H9 (cell line): ENCODE data around the gene BHLHE40. TPM values are rescaled to one million over a fixed set of nuclear protein-coding genes. Genes with fewer than 3 reads are reported as not detected.

Experiments used
- DNase-seq: peaks from one replicate; pipeline ENCODE4 v3.0.0-alpha.2; 2017
- H2AFZ ChIP-seq: one replicate; pipeline ENCODE4 v1.6.1; 2013; ENCODE audit warnings: mild to moderate bottlenecking, low read length, control low read depth, moderate library complexity
- H2AK5ac ChIP-seq: 2 replicates; pipeline ENCODE4 v1.6.1; 2013; ENCODE audit warnings: low read length, control low read depth, mixed read lengths; ENCODE audit not compliant: insufficient read length
- H2BK120ac ChIP-seq: one replicate; pipeline ENCODE4 v1.6.1; 2013; ENCODE audit warnings: low read depth, mild to moderate bottlenecking, low read length, control low read depth, inconsistent platforms; ENCODE audit not compliant: poor library complexity, severe bottlenecking
- H2BK12ac ChIP-seq: 2 replicates; pipeline ENCODE4 v1.6.1; 2013; ENCODE audit warnings: low read length, control low read depth, mixed read lengths, low read depth; ENCODE audit not compliant: insufficient read length
- H2BK15ac ChIP-seq: 2 replicates; pipeline ENCODE4 v1.6.1; 2013; ENCODE audit warnings: low read depth, low read length, control low read depth
- H2BK20ac ChIP-seq: one replicate; pipeline ENCODE4 v1.6.1; 2013; ENCODE audit warnings: low read depth, mild to moderate bottlenecking, low read length, control low read depth, inconsistent platforms; ENCODE audit not compliant: poor library complexity, severe bottlenecking
- H2BK5ac ChIP-seq: 2 replicates; pipeline ENCODE4 v1.6.1; 2013; ENCODE audit warnings: low read length, control low read depth, mixed read lengths; ENCODE audit not compliant: insufficient read length
- H3K14ac ChIP-seq: 2 replicates; pipeline ENCODE4 v1.6.1; 2013; ENCODE audit warnings: low read length, control low read depth; ENCODE audit not compliant: insufficient read depth
- H3K18ac ChIP-seq: 2 replicates; pipeline ENCODE4 v1.6.1; 2013; ENCODE audit warnings: low read depth, mild to moderate bottlenecking, mixed read lengths, low read length, control low read depth; ENCODE audit not compliant: insufficient read length
- H3K23ac ChIP-seq: 2 replicates; pipeline ENCODE4 v1.6.1; 2013; ENCODE audit warnings: low read length, control low read depth, mixed read lengths, low read depth; ENCODE audit not compliant: insufficient read length
- H3K23me2 ChIP-seq: 2 replicates; pipeline ENCODE4 v1.6.1; 2013; ENCODE audit warnings: low read depth, mild to moderate bottlenecking, mixed read lengths, low read length, control low read depth; ENCODE audit not compliant: insufficient read length, poor library complexity, severe bottlenecking
- H3K27ac ChIP-seq: 2 replicates; pipeline ENCODE4 v1.5.1; 2013; ENCODE audit warnings: low read length, control low read depth, mixed read lengths, low read depth; ENCODE audit not compliant: insufficient read length
- H3K27me3 ChIP-seq: 2 replicates; pipeline ENCODE4 v1.6.1; 2013; ENCODE audit warnings: low read length, control low read depth, inconsistent platforms; ENCODE audit not compliant: insufficient read depth
- H3K4ac ChIP-seq: 2 replicates; pipeline ENCODE4 v1.6.1; 2013; ENCODE audit warnings: low read depth, mild to moderate bottlenecking, control low read depth, inconsistent platforms, low read length, moderate library complexity
- H3K4me1 ChIP-seq: 2 replicates; pipeline ENCODE4 v1.6.1; 2013; ENCODE audit warnings: low read length, control low read depth, inconsistent platforms; ENCODE audit not compliant: insufficient read depth
- H3K4me2 ChIP-seq: 2 replicates; pipeline ENCODE4 v1.6.1; 2013; ENCODE audit warnings: low read length, control low read depth, mixed read lengths; ENCODE audit not compliant: insufficient read length, insufficient read depth
- H3K56ac ChIP-seq: 2 replicates; pipeline ENCODE4 v1.6.1; 2013; ENCODE audit warnings: low read depth, mild to moderate bottlenecking, mixed read lengths, low read length, control low read depth; ENCODE audit not compliant: insufficient read length
- H3K79me1 ChIP-seq: 2 replicates; pipeline ENCODE4 v1.6.1; 2013; ENCODE audit warnings: low read depth, mild to moderate bottlenecking, moderate library complexity, low read length, control low read depth, inconsistent platforms; ENCODE audit not compliant: insufficient read depth, poor library complexity, severe bottlenecking
- H3K79me2 ChIP-seq: 2 replicates; pipeline ENCODE4 v1.6.1; 2013; ENCODE audit warnings: low read length, control low read depth, inconsistent platforms; ENCODE audit not compliant: insufficient read depth
- H3K9ac ChIP-seq: 2 replicates; pipeline ENCODE4 v1.6.1; 2013; ENCODE audit warnings: low read length, control low read depth, mixed read lengths; ENCODE audit not compliant: insufficient read length; ENCODE audit errors: extremely low read depth
- H3K9me3 ChIP-seq: one replicate; pipeline ENCODE4 v1.6.1; 2013; ENCODE audit warnings: low read depth, low read length, inconsistent platforms; ENCODE audit not compliant: control insufficient read depth
- H3T11ph ChIP-seq: one replicate; pipeline ENCODE4 v1.6.1; 2013; ENCODE audit warnings: mild to moderate bottlenecking, low read length, control low read depth, inconsistent platforms
- H4K20me1 ChIP-seq: one replicate; pipeline ENCODE4 v1.6.1; 2013; ENCODE audit not compliant: control insufficient read depth, insufficient read length, insufficient read depth
- H4K5ac ChIP-seq: 2 replicates; pipeline ENCODE4 v1.6.1; 2013; ENCODE audit warnings: low read depth, mild to moderate bottlenecking, mixed read lengths, low read length, control low read depth; ENCODE audit not compliant: insufficient read length
- H4K8ac ChIP-seq: replicated peaks from 2 replicates; pipeline ENCODE4 v1.6.1; 2013; ENCODE audit warnings: low read length, control low read depth, mixed read lengths, low read depth; ENCODE audit not compliant: insufficient read length
- H4K91ac ChIP-seq: 2 replicates; pipeline ENCODE4 v1.6.1; 2013; ENCODE audit warnings: low read depth, mild to moderate bottlenecking, moderate library complexity, mixed read lengths, low read length, control low read depth; ENCODE audit not compliant: insufficient read length
- H3K27ac Mint-ChIP-seq, 3 experiments: 2 replicates in 2 of 3; 3 replicates in 1 of 3; pipeline ENCODE4 v1.8.0; 2020 to 2021; ENCODE audit warnings: mixed read lengths in 3 of 3, mild to moderate bottlenecking in 1 of 3, moderate library complexity in 1 of 3
- H3K27me3 Mint-ChIP-seq: 2 replicates; pipeline ENCODE4 v1.8.0; 2021; ENCODE audit warnings: low read depth, mild to moderate bottlenecking, moderate library complexity, mixed read lengths
- H3K36me3 Mint-ChIP-seq, 3 experiments: 2 replicates in 2 of 3; 3 replicates in 1 of 3; pipeline ENCODE4 v1.8.0; 2020 to 2021; ENCODE audit warnings: low read depth in 3 of 3, mixed read lengths in 3 of 3; ENCODE audit not compliant: insufficient read depth in 1 of 3
- H3K4me1 Mint-ChIP-seq, 2 experiments: 2 replicates each; pipeline ENCODE4 v1.8.0; 2020; ENCODE audit warnings: mixed read lengths in 2 of 2
- H3K4me3 Mint-ChIP-seq, 2 experiments: 2 replicates in 1 of 2; 3 replicates in 1 of 2; pipeline ENCODE4 v1.8.0; 2020 to 2021; ENCODE audit warnings: mild to moderate bottlenecking in 2 of 2, mixed read lengths in 2 of 2, moderate library complexity in 1 of 2
- H3K9me3 Mint-ChIP-seq, 2 experiments: 2 replicates in 1 of 2; 3 replicates in 1 of 2; pipeline ENCODE4 v1.8.0; 2020; ENCODE audit warnings: mild to moderate bottlenecking in 2 of 2, mixed read lengths in 2 of 2, moderate library complexity in 1 of 2
- WGBS: extraction: QIAGEN DNeasy Blood & Tissue Kit; methylation state at CpG from one replicate; pipeline ENCODE4 v1.1.7; 2013; ENCODE audit warnings: missing lambda C conversion rate, low lambda C conversion rate, mixed read lengths; ENCODE audit not compliant: insufficient read length; ENCODE audit errors: extremely low coverage; 5-methylcytosine and 5-hydroxymethylcytosine counted together
- total RNA-seq: library from RNA; stranded (reverse); gene quantifications from 2 replicates; pipeline ENCODE4 v1.2.1, GENCODE V29; 2021
- TF ChIP-seq, protein P1 (sequence below): fragments of 200-600 bp; sonication (generic); conservative IDR thresholded peaks from 3 replicates; pipeline ENCODE4 v1.8.0; 2021; ENCODE audit warnings: antibody characterized with exemption, mild to moderate bottlenecking

BHLHE40 gene
- total RNA-seq, 1 experiment from 2014 or later: 4.1 TPM

DNA sequence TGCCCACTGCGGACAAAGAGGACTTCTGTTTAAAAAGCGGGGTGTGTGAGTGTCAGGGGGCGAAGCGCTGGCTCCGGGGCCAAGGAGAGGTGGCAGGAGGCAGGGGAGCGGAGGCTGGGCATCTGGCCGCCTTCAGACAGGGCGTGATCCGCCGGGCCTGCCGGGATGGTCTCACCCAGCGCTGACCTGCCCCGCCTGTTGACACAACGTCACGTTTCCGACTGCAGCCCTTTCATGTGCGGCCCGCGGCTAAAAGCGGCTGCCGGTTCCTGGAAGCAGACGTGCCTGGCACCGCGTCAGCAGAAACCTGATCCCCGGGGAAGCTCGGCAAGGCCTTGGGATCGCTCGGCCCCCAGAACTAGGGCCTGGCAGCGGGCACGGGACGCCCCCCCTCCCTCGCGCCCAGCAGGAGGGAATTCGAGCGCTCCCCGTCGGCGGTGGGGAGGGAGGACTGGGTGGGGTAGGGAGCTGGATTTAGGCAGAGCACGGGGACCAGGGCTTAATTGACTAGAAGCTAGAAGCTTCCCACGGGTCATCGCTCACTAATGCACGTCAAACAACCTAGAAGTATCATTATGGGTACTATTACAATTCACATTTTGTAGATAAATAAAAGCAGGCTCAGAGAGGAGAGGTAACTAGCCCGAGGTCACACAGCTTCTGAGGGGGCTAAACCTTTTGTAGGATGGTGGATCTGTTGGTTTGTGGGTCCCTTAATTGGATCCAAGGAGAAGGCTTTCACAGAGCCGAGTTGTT is 7.7 kb downstream of the BHLHE40 start:
- no peaks in the 10 kb centered on the region for H3K27me3 ChIP-seq
- no peak overlapping the region for H2BK120ac ChIP-seq
- H3K23me2 ChIP-seq: peaks cover 4% of the 10 kb centered on the region
- no peak overlapping the region for H3K27ac ChIP-seq
- no peak overlapping the region for H3T11ph ChIP-seq
- TF ChIP-seq, protein P1, sequence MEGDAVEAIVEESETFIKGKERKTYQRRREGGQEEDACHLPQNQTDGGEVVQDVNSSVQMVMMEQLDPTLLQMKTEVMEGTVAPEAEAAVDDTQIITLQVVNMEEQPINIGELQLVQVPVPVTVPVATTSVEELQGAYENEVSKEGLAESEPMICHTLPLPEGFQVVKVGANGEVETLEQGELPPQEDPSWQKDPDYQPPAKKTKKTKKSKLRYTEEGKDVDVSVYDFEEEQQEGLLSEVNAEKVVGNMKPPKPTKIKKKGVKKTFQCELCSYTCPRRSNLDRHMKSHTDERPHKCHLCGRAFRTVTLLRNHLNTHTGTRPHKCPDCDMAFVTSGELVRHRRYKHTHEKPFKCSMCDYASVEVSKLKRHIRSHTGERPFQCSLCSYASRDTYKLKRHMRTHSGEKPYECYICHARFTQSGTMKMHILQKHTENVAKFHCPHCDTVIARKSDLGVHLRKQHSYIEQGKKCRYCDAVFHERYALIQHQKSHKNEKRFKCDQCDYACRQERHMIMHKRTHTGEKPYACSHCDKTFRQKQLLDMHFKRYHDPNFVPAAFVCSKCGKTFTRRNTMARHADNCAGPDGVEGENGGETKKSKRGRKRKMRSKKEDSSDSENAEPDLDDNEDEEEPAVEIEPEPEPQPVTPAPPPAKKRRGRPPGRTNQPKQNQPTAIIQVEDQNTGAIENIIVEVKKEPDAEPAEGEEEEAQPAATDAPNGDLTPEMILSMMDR: no peak
- H2BK15ac ChIP-seq: no peak overlapping the region
- Mint-ChIP-seq H3K36me3 (peaks cover 3 to 9% (median 4%) of the 10 kb centered on the region in 3 experiments; a peak in 4 of 7 replicates), H3K27me3 (peaks cover 32% of the 10 kb centered on the region), H3K4me1 (peaks cover 29 to 33% of the 10 kb centered on the region in 2 experiments), H3K4me3 (peak overlapping the region; percentile 71 to 83), H3K9me3 (no peaks in the 10 kb centered on the region), H3K27ac (peak overlapping the region in 2 of 3 experiments; percentile 28 to 40; a peak in 4 of 7 replicates)
- H4K20me1 ChIP-seq: no peaks in the 10 kb centered on the region
- H2BK5ac ChIP-seq: no peak overlapping the region
- H3K9me3 ChIP-seq: no peaks in the 10 kb centered on the region
- H3K14ac ChIP-seq: peak overlapping the region; percentile 71; the same call in 1 of the 2 replicates
- H3K79me2 ChIP-seq: no peaks in the 10 kb centered on the region
- no peak overlapping the region for H2BK12ac ChIP-seq
- no peak overlapping the region for H3K56ac ChIP-seq
- no peak overlapping the region for H3K9ac ChIP-seq
- H2AFZ ChIP-seq: no peak overlapping the region
- no peak overlapping the region for H3K4ac ChIP-seq
- H3K4me2 ChIP-seq: peak overlapping the region; percentile 49
- H4K91ac ChIP-seq: no peak overlapping the region
- H3K79me1 ChIP-seq: no peaks in the 10 kb centered on the region
- H2AK5ac ChIP-seq: no peak overlapping the region
- H3K23ac ChIP-seq: no peak overlapping the region
- H2BK20ac ChIP-seq: no peak overlapping the region
- DNase-seq: peak; percentile 98
- no CpG with 5 or more reads among the region's 44 CpGs for WGBS
- no peak overlapping the region for H4K5ac ChIP-seq
- H4K8ac ChIP-seq: no peak overlapping the region
- peak overlapping the region; percentile 43 for H3K18ac ChIP-seq
- peaks cover 3% of the 10 kb centered on the region; the same call in 1 of the 2 replicates for H3K4me1 ChIP-seq
